Body of pancreas (tissue), 4 donors: Measurements from ENCODE around the gene SLC47A2. TPM values are rescaled to one million over a fixed set of nuclear protein-coding genes. Genes with fewer than 3 reads are reported as not detected.

ENCODE experiments used
- ATAC-seq: fragments of 150-250 bp; one replicate; pipeline ENCODE4 v1.9.1; 2016
- DNase-seq, 4 donors: peaks; one replicate each; pipeline ENCODE4 v3.0.0-alpha.2; 2019
- H3K27ac ChIP-seq, 4 donors: fragments of 200-600 bp; sonication (generic); 1 replicate in 3 of 4; 2 replicates in 1 of 4; pipeline versions ENCODE4 v1.5.1 to v1.6.1; 2016 to 2019; ENCODE audit warnings: mild to moderate bottlenecking in 1 of 4, mixed read lengths in 1 of 4, moderate library complexity in 1 of 4
- H3K27me3 ChIP-seq, 2 donors: fragments of 200-600 bp; sonication (generic); one replicate each; pipeline ENCODE4 v1.6.0; 2016; ENCODE audit warnings: mild to moderate bottlenecking in 1 of 2
- H3K36me3 ChIP-seq, 2 donors: fragments of 200-600 bp; sonication (generic); replicated peaks in 1 of 2; 2 replicates each; pipeline ENCODE4 v1.5.1; 2016; ENCODE audit warnings: low read depth in 2 of 2; ENCODE audit not compliant: insufficient read depth in 1 of 2
- H3K4me1 ChIP-seq: fragments of 200-600 bp; sonication (generic); one replicate; pipeline ENCODE4 v1.6.0; 2016
- H3K4me3 ChIP-seq, 2 donors: fragments of 200-600 bp; sonication (generic); 1 replicate in 1 of 2; 2 replicates in 1 of 2; pipeline ENCODE4 v1.5.1; 2016 to 2019
- H3K9me3 ChIP-seq, 3 donors: fragments of 200-600 bp; sonication (generic); 1 replicate in 2 of 3; 2 replicates in 1 of 3; pipeline ENCODE4 v1.5.1; 2016
- POLR2A ChIP-seq, 3 donors: fragments of 450-650 bp; IDR thresholded peaks; one replicate each; pipeline ENCODE4 v1.6.1; 2016; ENCODE audit warnings: antibody characterized with exemption in 3 of 3, mild to moderate bottlenecking in 2 of 3
- WGBS, 2 donors: methylation state at CpG; one replicate each; pipeline ENCODE4 v1.1.5; 2017; 5-methylcytosine and 5-hydroxymethylcytosine counted together
- intact Hi-C: fragments of 100-400 bp; cut with DNase I; formaldehyde crosslinking; loops from one replicate; pipeline ENCODE4 v1.15.1; 2023
- total RNA-seq, 2 donors: library from RNA; depleted of rRNA; stranded (reverse); fragments of >200 nt; gene quantifications; one replicate each; pipeline ENCODE4 v1.1.0, GENCODE V29; 2016
- TF ChIP-seq, protein P1 (sequence below), 7 experiments: fragments of 450-650 bp in 4 of 7; fragments of 200-600 bp in 3 of 7; sonication (generic) in 3 of 7; IDR thresholded peaks; one replicate each; pipeline ENCODE4 v1.5.1; 2016 to 2019; ENCODE audit warnings: antibody characterized with exemption in 7 of 7

SLC47A2 gene
- total RNA-seq, 2 donors from 2014 or later = 0.26 TPM; not detected in 1

DNA sequence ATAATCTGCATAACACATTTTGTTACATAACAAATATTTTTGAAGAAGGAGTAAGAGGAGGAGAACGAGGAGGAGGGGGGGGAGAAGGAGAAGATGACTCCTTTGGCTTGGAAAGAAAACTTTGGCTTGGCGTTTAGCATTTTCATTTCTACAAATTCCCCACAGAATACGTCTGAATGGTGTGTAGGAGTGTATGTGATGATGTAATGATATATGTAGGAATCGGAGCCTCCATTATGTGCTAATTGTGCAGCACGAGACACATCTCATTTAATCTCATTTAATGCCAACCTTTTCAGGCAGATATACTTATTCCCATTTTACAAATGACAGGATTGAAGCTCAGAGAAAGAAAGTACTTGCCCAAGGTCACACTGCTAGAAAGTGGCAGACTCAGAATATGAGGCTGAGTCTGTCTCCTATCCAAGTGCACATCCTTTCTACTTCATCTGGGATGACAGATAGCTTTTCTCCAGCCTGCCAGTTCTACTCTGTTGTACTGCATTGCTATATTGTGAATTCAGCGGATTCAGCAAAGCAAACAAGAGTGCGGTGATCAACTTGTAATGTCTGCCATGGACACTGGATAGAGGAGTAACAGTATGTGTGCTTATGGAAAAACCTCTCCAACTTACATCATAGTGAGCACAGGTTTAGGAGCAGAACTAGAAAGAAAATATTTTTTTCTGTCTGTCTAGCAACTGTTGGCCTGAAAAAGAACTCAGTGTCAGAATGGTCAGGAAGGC is 10.4 kb upstream of the SLC47A2 start:
- intact Hi-C loops = no loop called here
- no peak for DNase-seq
- Histone ChIP-seq H3K36me3 (no peaks in the 10 kb centered on the region), H3K4me1 (peaks cover 32% of the 10 kb centered on the region), H3K4me3 (no peak overlapping the region), H3K9me3 (no peaks in the 10 kb centered on the region), H3K27ac (peak overlapping the region; percentile 70 to 87 (median 78)), H3K27me3 (no peaks in the 10 kb centered on the region)
- no peak for ATAC-seq
- WGBS, 2 donors = 82 to 92% methylated on average over 7 of the region's 7 CpGs
- TF ChIP-seq, protein P1, sequence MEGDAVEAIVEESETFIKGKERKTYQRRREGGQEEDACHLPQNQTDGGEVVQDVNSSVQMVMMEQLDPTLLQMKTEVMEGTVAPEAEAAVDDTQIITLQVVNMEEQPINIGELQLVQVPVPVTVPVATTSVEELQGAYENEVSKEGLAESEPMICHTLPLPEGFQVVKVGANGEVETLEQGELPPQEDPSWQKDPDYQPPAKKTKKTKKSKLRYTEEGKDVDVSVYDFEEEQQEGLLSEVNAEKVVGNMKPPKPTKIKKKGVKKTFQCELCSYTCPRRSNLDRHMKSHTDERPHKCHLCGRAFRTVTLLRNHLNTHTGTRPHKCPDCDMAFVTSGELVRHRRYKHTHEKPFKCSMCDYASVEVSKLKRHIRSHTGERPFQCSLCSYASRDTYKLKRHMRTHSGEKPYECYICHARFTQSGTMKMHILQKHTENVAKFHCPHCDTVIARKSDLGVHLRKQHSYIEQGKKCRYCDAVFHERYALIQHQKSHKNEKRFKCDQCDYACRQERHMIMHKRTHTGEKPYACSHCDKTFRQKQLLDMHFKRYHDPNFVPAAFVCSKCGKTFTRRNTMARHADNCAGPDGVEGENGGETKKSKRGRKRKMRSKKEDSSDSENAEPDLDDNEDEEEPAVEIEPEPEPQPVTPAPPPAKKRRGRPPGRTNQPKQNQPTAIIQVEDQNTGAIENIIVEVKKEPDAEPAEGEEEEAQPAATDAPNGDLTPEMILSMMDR (IDR thresholded peaks at IDR 0.05) = no peak
- TF ChIP-seq POLR2A (IDR thresholded peaks at IDR 0.05) = no peak

DNA sequence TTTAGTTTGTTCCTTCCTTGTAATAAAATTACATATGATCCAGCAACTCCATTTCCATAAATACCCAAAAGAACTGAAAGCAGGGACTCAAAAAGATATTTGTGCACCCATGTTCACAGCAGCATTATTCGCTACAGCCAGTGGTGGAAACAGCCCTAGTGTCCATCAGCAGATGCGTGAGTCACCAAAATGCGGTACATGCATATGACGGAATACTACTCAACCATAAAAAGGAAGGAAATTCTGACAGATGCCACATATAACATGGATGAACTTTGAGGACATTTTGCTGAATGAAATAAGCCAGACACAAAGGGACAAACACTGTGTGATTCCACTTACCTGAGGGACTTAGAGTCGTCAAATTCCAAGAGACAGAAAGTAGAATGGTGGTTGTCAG is 9.1 kb upstream of the SLC47A2 start:
- H3K4me1 ChIP-seq = peaks cover 38% of the 10 kb centered on the region
- H3K4me3 ChIP-seq = no peak overlapping the region
- no peak for ATAC-seq
- H3K9me3 ChIP-seq = no peaks in the 10 kb centered on the region
- no peaks in the 10 kb centered on the region for H3K36me3 ChIP-seq
- 86 to 98% methylated on average over 5 of the region's 5 CpGs for WGBS, 2 donors
- no peak for TF ChIP-seq POLR2A (IDR thresholded peaks at IDR 0.05)
- TF ChIP-seq, protein P1 (IDR thresholded peaks at IDR 0.05) = no peak
- intact Hi-C loops = no loop called here
- H3K27me3 ChIP-seq = no peaks in the 10 kb centered on the region
- H3K27ac ChIP-seq = peak overlapping the region in 1 of 4 donors; percentile 6
- DNase-seq = peak in 1 of 4 donors; percentile 20

DNA sequence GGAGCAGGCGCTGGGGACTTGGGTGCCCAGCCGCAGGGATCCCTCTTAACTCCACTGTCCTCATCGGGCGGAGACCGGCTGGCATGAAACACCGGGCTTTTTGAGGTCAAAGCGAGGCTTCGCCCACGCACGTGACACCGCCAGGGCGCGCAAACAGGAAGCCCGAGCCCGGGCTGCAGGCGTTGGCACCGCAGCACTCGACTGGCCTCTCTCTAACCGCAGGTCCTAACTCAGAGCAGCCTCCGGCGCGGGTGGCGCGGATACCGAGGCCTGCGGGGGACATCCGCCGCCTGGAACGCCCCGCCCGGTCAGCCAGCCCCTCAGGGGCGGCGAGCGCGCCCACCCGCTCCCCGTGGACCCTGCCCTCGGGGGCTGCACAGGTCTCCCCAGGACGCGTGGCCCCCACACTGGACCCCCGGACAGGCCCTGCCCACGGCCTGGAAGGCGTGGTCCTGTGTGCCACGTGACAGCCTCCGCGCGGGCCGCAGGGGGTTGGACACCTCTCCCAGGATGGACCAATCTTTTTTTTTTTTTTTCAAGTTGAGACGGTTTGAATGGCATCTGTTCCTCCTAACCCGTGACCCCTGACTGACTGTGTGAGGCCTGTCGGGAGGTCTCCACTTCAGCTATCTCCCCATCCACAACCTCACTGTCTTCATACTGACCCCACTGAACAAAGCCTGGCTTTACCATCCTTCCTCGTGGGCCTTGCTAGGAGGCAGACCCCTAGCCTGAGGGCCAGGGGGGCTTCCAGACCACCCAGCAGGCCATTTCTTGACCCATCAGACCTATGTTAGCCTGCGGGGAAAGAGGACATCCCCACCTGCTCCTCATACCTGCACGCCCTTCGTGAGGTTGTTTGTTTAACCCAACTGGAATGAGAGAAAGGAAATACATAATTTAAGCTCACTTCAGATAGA is 8.4 kb upstream of the SLC47A2 start:
- Histone ChIP-seq H3K4me3 (no peak overlapping the region), H3K27ac (peak overlapping the region in 3 of 4 donors; percentile 6 to 47 (median 20)), H3K9me3 (no peaks in the 10 kb centered on the region), H3K4me1 (peaks cover 41% of the 10 kb centered on the region), H3K36me3 (no peaks in the 10 kb centered on the region), H3K27me3 (no peaks in the 10 kb centered on the region)
- peak in 1 of 3 donors; percentile 22 for TF ChIP-seq POLR2A (IDR thresholded peaks at IDR 0.05)
- TF ChIP-seq, protein P1 (IDR thresholded peaks at IDR 0.05) = no peak
- DNase-seq (peak; percentile 48 to 70 (median 54)), ATAC-seq (no peak)
- WGBS, 2 donors = 34 to 46% methylated on average over 25 to 48 of the region's 55 CpGs
- intact Hi-C loops = no loop called here

DNA sequence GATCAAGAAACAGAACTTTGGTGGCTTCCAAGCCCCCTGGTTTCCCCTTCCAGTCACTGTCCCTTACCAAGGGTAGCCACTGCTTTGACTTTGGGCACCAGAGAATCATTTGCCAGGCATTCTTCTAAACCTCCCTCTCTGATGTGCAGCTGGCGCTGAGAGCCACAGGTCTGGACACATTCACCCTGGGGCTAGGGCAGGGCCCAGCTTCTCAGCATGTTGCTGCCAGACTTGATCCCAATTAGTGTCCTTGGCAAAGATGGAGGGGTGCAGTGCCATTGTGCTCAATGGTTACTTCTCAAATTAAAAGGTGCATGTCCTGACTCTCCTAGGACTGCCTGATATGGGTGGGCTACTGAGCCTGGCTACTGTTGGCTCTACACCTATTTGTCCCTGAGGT is 7.6 kb upstream of the SLC47A2 start:
- TF ChIP-seq, protein P1 (IDR thresholded peaks at IDR 0.05) = no peak
- TF ChIP-seq POLR2A (IDR thresholded peaks at IDR 0.05) = no peak
- intact Hi-C loops = no loop called here
- Histone ChIP-seq H3K27me3 (no peaks in the 10 kb centered on the region), H3K27ac (no peak overlapping the region), H3K36me3 (no peaks in the 10 kb centered on the region), H3K4me1 (peaks cover 41% of the 10 kb centered on the region), H3K4me3 (no peak overlapping the region), H3K9me3 (no peaks in the 10 kb centered on the region)
- DNase-seq (no peak), ATAC-seq (no peak)
- 80 to 100% methylated on average over 1 of the region's 1 CpG for WGBS, 2 donors
